A549 (cell line): ENCODE measurements around the gene GPR183.

Experiments
- CTCF ChIP-seq: fragments of >200 bp; sonication (Bioruptor Twin); formaldehyde crosslinking; IDR thresholded peaks from 3 replicates; pipeline ENCODE4 v1.5.1; 2016
- HOXA7 ChIP-seq: fragments of 250-450 bp; sonication (Bioruptor Pico); IDR thresholded peaks from 2 replicates; pipeline ENCODE4 v1.5.0; 2020; ENCODE audit warnings: mild to moderate bottlenecking, moderate library complexity
- MAFK ChIP-seq: fragments of 450-650 bp; IDR thresholded peaks from 2 replicates; pipeline ENCODE4 v1.6.1; 2014; ENCODE audit not compliant: partially characterized antibody
- MAX ChIP-seq: IDR thresholded peaks from 2 replicates; pipeline ENCODE4 v1.6.1; 2012
- PHF8 ChIP-seq: fragments of 200-600 bp; sonication (generic); IDR thresholded peaks from 2 replicates; pipeline ENCODE4 v1.6.1; 2016; ENCODE audit warnings: low read depth, mild to moderate bottlenecking, antibody characterized with exemption, moderate library complexity, borderline replicate concordance
- POLR2A ChIP-seq: IDR thresholded peaks from 2 replicates; pipeline ENCODE4 v1.6.1; 2012; ENCODE audit warnings: mild to moderate bottlenecking, low read length
- SMC3 ChIP-seq: fragments of >200 bp; sonication (Bioruptor Twin); formaldehyde crosslinking; IDR thresholded peaks from 3 replicates; pipeline ENCODE4 v1.6.1; 2018; ENCODE audit warnings: inconsistent platforms

DNA sequence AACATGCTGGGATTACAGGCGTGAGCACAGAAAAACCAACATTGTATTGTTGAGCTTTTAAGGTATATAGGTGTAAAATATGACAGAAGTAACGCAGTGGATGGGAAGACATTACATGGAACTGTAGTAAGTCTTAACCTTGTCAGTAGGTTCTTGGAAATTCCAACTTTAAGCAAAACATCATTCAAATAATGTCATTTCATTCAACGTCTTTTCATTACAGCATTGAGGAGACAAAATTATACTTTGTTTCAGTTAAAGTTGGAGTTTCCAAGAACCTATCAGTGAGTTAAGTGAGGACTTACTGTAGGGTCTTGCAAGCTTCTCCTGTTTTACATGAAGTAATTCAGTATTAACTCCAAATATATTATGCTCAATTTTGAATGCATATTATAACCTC, 27.0 kb upstream of the GPR183 start:
- TF ChIP-seq CTCF (no peak), POLR2A (no peak), HOXA7 (CRISPR knock-in tag) (no peak), MAFK (no peak), MAX (no peak), PHF8 (no peak), SMC3 (no peak)
